ENCODE results near the gene MYO9B.

DNA sequence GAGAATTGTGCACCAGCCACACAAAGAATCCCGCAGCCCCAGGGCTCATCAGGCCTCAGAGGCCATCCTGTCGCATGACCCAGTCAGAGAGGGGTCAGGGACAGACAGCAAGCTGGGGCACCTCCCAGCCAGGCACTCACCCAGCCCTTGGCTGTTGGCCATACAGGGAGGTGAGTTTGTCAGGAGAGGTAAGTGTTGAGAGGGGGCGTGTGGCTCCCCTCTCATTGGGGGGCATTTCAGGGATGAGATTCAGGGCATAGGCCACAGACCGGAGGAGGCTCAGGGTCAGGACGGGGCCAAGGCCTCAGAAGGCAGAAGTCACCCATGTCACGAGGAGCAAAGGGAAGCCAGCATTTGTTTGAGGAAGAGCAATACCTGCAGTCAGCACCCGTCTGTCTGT is 37.1 kb downstream of the MYO9B start:
- TF ChIP-seq, protein P1, sequence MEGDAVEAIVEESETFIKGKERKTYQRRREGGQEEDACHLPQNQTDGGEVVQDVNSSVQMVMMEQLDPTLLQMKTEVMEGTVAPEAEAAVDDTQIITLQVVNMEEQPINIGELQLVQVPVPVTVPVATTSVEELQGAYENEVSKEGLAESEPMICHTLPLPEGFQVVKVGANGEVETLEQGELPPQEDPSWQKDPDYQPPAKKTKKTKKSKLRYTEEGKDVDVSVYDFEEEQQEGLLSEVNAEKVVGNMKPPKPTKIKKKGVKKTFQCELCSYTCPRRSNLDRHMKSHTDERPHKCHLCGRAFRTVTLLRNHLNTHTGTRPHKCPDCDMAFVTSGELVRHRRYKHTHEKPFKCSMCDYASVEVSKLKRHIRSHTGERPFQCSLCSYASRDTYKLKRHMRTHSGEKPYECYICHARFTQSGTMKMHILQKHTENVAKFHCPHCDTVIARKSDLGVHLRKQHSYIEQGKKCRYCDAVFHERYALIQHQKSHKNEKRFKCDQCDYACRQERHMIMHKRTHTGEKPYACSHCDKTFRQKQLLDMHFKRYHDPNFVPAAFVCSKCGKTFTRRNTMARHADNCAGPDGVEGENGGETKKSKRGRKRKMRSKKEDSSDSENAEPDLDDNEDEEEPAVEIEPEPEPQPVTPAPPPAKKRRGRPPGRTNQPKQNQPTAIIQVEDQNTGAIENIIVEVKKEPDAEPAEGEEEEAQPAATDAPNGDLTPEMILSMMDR (conservative IDR thresholded peaks at IDR 0.05; ENCODE audit: low read depth, low read length) = no peak
- TF ChIP-seq EZH2 (IDR thresholded peaks at IDR 0.05; ENCODE audit: low read length, unreplicated experiment) (no peak), EZH2phosphoT487 (IDR thresholded peaks at IDR 0.05; ENCODE audit: borderline replicate concordance, low read length) (no peak)
